HG03060 (cell line): ENCODE results near the gene OR10A7.
"Not testable (repeated sequence)": the region's sequence is repeated elsewhere in the genome, so short reads cannot be mapped to it uniquely, and the experiment has no call there.

Source experiments
- ATAC-seq: cut with Tn5 transposase; IDR thresholded peaks from one replicate; pipeline ENCODE4 v1.9.1; 2021; ENCODE audit warnings: low read depth, moderate number of reproducible peaks; ENCODE audit not compliant: unreplicated experiment

OR10A7 gene, protein sequence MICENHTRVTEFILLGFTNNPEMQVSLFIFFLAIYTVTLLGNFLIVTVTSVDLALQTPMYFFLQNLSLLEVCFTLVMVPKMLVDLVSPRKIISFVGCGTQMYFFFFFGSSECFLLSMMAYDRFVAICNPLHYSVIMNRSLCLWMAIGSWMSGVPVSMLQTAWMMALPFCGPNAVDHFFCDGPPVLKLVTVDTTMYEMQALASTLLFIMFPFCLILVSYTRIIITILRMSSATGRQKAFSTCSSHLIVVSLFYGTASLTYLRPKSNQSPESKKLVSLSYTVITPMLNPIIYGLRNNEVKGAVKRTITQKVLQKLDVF

DNA sequence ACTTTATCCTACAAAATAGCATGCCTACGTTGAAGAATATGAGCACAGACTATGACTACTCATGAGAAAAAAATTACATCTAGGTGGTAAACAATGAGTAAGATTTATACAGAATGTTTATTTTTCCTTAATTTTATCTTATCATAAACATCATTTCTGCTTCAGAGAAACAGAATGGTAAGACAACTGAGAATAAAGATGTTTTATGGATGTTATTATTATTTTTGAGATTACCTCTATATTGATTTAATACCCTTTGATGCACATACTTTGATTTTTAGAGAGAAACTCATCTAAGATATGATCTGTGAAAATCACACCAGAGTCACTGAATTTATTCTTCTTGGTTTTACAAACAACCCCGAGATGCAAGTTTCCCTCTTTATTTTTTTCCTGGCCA, at the start of gene OR10A7:
Gene OR10A7, plus strand, starts transcription at position 301 of the 400 bp plus-strand sequence. Its CDS starts 0 bp downstream, at position 301.
- ATAC-seq, result no peak

DNA sequence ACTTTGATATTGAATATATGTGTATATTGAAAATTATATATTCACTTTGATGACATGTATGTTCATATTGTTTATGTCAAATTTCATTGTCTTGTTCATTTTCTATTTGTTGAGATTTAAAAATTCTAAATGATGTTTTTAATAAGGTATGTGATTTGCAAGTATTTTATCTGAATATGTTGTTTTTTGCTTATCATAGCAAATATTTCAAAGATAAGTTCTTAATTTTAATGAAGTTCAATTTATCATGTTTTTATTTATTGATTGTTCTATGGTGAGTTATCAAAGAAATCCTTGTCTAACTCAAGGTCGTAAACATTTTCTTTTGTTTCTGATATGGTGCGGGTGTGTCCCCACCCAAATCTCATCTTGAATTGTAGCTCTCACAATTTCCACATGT, 49.4 kb upstream of the OR10A7 start:
- no peak for ATAC-seq

DNA sequence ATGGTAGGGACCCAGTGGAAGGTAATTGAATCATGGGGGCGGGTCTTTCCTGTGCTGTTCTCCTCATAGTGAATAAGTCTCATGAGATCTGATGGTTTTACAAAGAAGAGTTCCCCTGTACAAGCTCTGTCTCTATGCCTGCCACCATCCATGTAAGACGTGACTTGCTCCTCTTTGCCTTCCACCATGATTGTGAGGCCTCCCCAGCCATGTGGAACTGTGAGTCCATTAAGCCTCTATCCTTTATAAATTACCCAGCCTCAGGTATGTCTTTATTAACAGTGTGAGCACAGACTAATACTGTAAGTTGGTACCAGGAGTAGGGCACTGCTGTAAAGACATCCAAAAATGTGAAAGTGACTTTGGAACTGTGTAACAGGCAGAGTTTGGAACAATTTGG, 49.0 kb upstream of the OR10A7 start:
- ATAC-seq, result not testable (repeated sequence)

DNA sequence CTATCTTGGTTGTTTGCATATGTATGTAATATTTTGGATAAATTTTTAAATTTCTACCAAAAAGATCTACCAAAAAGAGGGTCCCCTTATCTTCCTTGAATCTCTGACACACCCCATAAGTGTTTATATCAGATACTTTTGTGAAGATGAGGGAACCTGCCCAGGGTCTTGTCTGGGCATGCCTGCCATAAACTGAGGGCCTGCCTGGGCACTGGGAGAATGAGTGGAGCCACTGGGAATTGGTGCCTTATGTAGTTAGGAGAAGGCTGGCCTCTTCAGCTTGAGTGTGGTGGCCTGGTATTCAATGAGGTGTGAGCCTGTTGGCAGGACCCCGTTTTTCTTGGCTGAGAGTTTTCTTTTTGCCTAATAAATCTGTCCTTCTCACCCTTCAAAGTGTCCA, 48.1 kb upstream of the OR10A7 start:
- ATAC-seq, result no peak

DNA sequence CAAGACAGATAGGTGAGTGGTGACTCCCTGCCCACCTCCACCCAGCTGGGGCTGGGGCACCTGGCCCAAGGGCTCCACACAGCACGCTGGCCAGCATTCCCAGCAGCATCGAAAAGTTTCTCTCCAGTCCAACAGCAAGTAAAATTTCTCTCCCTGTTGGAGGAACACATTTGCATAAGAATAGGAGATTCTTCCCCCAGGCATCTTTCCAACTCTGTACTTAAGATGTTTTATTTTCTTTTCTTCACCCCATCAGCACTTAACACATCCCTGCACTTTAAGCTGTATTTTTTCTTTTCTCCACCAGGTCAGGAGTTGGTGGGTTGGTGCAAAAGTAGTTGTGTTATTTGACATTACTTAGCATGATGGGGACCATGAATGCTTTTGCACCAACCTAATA, 47.4 kb upstream of the OR10A7 start:
- ATAC-seq, result no peak

DNA sequence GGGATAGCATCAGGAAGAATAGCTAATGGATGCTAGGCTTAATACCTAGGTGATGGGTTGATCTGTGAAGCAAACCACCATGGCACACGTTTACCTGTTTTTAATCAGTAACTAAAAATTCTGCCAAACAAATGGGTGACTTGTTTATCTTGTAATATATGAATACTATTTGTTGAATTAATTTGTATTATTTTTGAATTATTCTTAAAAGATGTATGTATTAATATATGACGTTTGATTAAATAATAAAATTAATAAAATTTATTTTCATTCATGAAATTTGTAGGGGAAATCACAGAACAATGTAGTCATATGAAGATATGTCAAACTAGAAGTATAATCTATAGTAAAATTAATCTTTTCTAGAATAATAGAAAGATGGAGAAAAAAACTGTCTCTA, 32.3 kb upstream of the OR10A7 start:
- no peak for ATAC-seq

DNA sequence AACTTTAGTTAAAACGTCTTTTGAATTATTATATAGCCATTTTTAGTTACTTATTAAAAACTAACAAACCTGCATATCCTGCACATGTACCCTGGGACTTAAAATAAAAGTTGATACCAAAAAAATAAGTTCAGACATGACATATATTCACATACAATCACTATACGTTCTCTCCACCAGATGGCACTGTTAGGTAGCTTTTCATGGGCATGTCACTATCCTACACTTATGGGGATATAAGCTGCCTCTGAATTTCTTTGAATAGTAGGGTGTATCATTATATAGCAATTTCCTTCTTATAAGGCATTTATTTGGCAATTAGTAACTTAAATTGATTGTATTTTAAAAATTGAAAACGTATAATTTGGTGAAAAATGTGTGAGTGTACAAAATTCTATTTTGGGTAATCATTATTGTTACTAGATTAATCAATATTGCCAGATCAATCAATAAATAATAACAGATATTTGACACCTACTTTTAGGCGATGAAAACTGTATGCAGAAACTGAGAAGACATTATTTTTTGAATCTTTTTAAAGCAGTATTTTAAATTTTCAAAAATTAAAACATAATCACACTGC, 31.8 kb upstream of the OR10A7 start:
- peak; percentile 80 for ATAC-seq

DNA sequence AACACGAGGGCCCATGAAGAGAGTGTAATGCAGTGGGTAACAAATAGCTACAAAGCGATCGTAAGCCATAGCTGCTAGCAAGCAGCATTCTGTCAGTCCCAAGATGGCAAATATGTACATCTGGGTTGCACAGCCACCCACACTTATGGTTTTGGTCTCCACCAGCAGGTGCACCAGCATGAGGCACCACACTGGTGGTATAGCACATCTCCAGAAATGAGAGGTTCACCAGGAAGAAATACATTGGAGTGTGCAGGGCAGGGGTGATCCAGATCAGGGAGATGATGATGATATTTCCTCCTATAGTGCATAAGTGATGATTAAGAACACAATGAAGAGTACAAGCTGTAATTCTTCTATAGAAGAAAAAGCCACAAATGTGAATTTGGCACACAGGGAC, 26.4 kb upstream of the OR10A7 start:
- ATAC-seq, result no peak

DNA sequence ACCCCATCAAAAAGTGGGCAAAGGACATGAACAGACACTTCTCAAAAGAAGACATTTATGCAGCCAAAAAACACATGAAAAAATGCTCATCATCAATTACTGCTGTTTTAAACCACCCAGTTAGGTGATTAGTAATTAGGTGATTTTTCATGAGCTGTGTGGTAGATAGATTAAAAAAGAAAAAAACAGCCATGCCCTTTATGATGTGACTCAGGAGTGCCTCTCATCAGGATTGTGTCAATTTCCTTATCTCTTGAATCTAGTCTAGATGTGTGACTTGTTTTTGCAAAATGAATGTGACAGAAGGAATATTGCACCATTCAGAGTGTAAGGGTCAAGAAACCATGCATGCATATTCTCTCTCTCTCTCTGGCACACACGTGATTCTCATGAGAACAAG, 5.7 kb downstream of the OR10A7 start:
- no peak for ATAC-seq

DNA sequence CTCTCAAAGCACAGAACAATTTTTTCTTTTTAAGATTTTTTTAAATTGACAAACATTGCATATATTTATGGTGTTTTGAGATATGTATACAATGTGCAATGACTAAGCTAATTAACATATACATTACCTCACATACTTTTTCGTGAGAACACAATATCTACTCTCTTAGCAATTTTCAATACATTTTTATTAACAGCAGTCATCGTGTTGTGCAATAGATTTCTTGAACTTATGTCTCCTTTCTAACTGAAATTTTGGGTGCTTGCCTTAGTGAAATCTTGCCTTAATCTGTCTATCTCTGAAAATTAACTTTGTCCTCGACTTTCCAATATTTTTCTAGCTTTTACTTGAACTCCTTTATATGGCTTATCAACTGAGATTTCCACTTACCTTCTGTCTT, 6.8 kb downstream of the OR10A7 start:
- ATAC-seq, result no peak

DNA sequence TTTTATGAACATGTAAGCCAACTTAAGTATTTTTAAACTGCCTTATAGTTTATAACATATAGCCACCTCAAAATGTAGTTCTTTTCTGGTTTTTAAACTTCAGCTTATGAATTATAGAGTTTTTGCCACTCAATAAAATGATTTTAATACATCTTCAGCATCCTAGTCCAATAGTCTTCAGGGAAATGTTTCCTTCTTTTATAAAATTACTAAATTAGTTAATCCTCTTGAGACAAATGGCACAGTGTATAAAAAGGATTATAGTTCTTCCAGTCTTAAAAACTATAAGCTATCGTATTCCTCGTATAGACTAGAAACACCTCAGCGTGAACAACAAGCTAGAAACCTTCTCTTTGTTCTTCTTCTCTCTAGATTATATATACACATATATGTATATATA, 23.5 kb downstream of the OR10A7 start, which contains the start of gene OR6C74:
Gene OR6C74, plus strand, starts transcription at position 301 of the 400 bp plus-strand sequence. CDS start 2,679 bp downstream, outside the sequence.
- no peak for ATAC-seq

DNA sequence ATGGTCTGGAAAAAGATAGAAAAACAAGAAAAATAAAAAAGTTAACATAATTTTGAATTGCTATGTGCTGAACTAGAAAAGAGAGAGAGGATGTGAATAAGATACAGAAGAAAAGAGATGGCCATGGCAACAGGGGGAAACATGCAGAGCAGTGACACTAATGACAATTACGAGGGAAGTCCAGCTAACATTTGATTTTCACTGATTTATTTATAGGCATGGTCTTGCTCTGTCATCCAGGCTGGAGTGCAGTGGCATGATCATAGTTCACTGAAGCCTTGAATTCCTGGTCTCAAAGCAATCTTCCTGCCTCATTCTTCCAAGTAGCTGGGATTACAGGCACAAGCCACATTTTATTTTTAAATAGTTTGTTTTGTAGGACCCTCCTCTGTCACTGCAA, 25.3 kb downstream of the OR10A7 start:
- ATAC-seq, result no peak

DNA sequence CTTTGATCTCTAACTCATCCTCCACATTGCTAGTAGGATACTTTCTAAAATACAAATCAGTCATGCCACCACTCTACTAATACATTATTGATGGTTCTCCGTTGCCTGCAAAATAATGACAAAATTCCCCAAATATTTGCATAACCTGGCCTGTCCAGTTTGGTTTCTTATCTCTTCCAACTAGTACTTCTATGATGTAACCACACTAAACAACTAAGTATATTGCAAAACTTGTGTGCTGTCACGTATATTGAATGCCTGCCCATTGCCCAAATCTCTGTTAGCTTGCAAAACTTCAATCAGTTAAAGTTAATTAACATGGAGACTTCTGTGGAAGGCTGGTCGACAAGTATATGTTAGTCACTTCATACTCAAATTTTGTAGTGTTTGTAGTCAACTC, 30.1 kb downstream of the OR10A7 start:
- no peak for ATAC-seq

DNA sequence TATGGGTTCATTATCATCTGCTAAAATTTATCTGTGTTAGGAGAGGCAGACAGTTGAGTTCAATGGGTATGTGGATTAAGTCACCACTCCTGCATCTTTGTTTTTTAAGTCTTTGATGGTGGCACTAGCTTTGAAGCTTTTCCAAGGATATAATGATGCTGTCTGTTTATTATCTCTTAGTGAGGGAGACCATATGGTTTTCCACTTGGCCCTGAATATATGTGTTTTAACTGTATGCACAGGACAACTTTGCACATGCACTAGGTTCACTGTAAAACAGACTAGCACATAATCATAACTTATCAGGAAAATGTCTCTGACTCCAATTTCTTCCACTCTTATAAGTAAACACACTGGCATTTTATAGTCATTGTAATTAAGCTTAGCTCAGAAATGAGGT, 32.5 kb downstream of the OR10A7 start:
- no peak for ATAC-seq

DNA sequence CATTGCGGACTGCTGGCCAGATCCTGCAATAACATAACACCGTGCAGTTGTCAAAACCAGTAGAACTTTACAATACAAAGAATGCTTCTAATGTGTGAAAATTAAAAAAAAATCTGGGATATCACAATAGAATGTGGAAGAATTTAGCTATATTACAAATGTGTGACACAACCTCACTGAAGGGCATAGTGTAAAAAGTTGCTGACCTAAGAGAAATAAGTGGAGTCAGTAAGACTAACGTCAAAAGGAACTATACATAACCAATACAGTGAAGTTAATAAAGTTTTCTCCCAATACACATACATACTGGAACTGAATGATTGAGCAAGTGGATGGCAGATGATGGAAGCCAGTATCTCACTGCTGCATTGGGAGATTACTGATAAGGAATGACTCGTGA, 36.0 kb downstream of the OR10A7 start:
- no peak for ATAC-seq

DNA sequence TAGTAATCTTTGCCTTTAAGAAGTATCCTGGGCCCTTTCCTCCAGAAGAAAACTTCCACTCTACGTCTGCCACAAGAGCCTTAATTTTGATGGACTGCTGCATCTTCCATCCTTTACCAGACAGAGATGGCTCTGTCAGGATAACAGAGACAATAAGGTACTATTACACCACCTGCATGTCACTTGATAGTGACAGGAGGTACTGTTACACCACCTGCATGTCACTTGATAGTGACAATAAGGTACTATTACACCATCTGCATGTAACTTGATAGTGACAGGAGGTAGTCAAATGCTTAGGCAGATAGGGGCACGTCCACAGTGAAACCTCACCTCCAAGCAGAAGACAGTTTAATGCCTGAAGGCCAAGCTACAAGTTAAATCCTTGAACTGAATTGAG, 37.5 kb downstream of the OR10A7 start:
- ATAC-seq, result no peak
